ENCODE results near the gene BEGAIN.

- TF ChIP-seq CTCF (conservative IDR thresholded peaks at IDR 0.05; ENCODE audit: low read length) (no peak), EZH2phosphoT487 (IDR thresholded peaks at IDR 0.05; ENCODE audit: borderline replicate concordance, low read depth, low read length) (no peak)
Observed at GRCh38 chr14:100580316-100581227, 6.6 kb downstream of the BEGAIN start.
